Measurements from ENCODE around the gene PPP6R3. TPM values are rescaled to one million over a fixed set of nuclear protein-coding genes. Genes with fewer than 3 reads are reported as not detected.
"Not testable (repeated sequence)": the region's sequence is repeated elsewhere in the genome, so short reads cannot be mapped to it uniquely, and the experiment has no call there.

PPP6R3 gene
- total RNA-seq, 1 donor from 2014 or later, result 133 TPM

DNA sequence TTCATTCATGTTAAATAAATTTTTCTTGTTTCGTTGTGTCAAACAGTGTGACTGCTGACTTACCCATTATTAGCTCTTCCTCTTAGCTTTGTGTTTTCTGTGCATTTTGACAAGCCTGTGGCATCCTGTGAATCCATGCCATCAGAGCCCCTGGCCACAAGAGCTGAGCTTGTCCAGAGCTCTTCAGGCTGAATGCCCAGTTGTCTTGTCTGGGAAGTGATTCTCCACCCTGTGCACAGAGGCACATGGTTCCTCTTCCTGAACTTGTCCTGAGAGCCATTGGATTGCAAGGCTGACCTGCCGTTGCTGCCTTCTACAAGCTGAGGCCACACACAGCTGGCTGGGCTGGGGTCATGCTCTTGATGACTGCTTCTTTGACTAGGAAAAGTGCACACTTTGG is 64.1 kb downstream of the PPP6R3 start:
- DNase-seq (ENCODE audit: low read depth in 2 of 2), result peak; percentile 32 to 53

- no peak for DNase-seq (ENCODE audit: low read depth in 2 of 2)
Observed at GRCh38 chr11:68525336-68525735, 64.8 kb downstream of the PPP6R3 start.

GRCh38 chr11:68525930-68526329 is 65.4 kb downstream of the PPP6R3 start:
- DNase-seq (ENCODE audit: low read depth in 2 of 2), result peak in 1 of 2 donors; percentile 78

- DNase-seq (ENCODE audit: low read depth in 2 of 2), result no peak
Observed at GRCh38 chr11:68527585-68527984, 67.0 kb downstream of the PPP6R3 start.

- peak in 1 of 2 donors; percentile 62 for DNase-seq (ENCODE audit: low read depth in 2 of 2)
Observed at GRCh38 chr11:68528630-68529029, 68.1 kb downstream of the PPP6R3 start.

- no peak for DNase-seq (ENCODE audit: low read depth in 2 of 2)
Observed at GRCh38 chr11:68531129-68531693, 70.7 kb downstream of the PPP6R3 start.

GRCh38 chr11:68532727-68533369 is 72.3 kb downstream of the PPP6R3 start:
- DNase-seq (ENCODE audit: low read depth in 2 of 2), result no peak

- no peak for DNase-seq (ENCODE audit: low read depth in 2 of 2)
Observed at GRCh38 chr11:68533945-68534344, 73.4 kb downstream of the PPP6R3 start.

DNA sequence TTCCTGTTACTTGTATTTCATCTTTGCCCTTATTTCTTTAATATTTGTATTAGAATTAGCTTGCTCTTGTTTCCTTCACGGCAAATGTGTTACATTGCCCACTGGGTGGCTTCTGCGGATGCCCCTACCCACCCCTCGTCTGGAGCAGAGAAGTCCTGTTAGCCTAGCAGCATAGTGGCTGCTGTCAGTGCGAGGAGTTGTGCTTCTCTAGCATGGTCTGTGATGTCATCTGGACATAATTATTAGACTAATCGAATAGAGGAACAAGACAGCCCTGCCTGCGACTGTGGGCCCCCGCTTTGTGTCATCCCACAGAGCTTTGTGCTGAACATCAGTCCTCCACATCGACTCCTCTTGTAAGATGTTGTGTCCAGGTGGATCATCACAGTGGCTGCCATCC is 74.5 kb downstream of the PPP6R3 start:
- no peak for DNase-seq (ENCODE audit: low read depth in 2 of 2)

DNA sequence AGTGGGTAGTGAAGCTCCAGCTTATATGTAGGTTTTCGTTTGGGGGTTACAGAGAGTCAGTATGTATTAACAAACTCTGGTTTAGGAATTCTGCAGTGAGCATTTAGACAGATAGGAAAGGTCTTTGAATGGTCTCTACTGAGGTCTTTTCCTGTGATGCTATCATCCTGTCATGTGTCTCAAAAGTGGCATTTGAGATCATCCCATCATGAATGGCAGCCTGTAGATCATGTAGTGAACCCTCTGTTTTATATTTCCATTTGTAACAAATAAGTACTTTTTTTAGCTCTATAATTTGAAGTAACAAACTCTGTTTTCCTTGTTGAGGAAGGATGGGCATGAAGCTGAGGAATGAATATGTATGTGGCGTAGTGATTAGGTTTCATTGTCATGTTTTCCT is 76.2 kb downstream of the PPP6R3 start:
- DNase-seq (ENCODE audit: low read depth in 2 of 2), result peak in 1 of 2 donors; percentile 18

- DNase-seq (ENCODE audit: low read depth in 2 of 2), result no peak
Observed at GRCh38 chr11:68538025-68538424, 77.5 kb downstream of the PPP6R3 start.

DNA sequence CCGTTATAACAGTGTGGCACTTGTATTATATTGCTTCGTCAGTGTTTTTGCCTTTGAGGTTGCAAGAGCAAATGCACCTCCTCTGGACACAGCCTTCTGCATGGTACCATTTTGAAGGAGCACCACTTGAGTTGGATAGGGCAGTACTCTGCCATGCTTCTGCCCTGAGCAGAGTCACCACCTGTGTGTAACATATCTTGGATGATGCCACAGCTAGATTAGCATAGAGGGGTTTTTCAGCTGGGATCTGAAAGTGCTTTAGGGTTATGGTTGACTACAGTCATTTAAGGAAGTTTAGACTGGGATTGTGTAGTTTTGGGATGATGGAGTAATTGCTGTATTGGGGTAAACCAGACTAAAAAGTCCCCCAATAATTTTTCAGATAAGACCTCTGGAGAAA is 78.8 kb downstream of the PPP6R3 start:
- no peak for DNase-seq (ENCODE audit: low read depth in 2 of 2)

GRCh38 chr11:68540504-68540903 is 80.0 kb downstream of the PPP6R3 start:
- not testable (repeated sequence) for DNase-seq (ENCODE audit: low read depth in 2 of 2)

GRCh38 chr11:68541116-68541515 is 80.6 kb downstream of the PPP6R3 start:
- no peak for DNase-seq (ENCODE audit: low read depth in 2 of 2)

DNA sequence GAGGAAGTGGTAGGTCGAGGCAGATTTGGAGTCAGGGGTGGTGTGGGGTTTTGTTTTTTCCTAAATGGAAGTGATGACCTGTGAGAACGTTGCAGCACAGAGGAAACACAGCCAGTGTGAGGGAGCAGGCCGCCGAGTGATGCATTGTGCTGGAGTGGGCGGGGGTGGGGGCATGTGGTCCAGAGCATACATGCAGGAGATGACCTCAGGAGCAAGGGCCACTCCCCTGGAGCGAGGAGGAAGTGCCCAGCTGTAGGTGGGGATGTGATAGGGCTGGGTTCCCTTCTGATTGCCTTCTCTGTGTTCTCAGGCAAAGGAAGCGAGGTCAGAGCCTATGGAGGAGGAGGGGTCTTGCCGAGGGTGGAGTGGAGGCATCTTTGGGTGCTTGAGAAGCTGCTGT is 81.4 kb downstream of the PPP6R3 start:
- DNase-seq (ENCODE audit: low read depth in 2 of 2), result peak in 1 of 2 donors; percentile 31

DNA sequence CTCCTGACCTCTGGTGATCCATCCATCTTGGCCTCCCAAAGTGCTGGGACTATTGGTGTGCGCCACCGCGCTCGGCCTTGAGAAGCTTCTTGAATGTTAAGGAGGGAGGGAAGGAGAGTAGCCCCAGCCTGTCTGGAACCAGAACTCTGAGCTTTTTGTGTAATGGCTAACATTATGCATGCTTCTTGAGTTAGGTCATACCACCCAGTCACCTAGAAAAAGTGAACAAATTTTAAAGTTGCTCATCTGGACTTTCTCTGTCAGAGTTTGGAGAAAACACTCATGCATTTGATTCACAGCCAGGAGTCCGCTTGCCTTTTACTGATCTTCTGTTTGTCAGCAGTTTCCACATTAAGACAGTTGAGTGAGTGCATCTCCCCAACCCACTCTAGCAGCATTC is 82.1 kb downstream of the PPP6R3 start:
- DNase-seq (ENCODE audit: low read depth in 2 of 2), result peak in 1 of 2 donors; percentile 15

DNA sequence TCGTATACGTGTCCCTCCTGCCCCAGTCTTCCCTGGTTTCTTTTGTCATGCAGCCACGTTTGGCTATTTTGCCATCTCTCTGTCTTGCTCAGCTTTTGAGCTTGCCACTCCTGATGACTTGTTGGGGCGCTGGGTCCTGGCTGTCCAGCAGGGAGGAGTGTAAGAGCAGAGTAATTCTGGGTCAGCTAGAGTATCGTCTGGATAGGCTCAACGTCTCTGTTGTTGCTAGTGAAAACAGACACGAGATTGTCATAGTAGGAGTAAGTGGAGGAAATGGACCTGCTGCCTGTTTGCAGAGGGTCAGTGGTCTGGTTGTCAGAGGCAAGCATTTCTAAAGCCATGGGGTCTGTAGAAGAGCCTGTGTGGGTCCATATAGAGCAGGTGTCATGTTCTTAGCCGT is 83.0 kb downstream of the PPP6R3 start:
- no peak for DNase-seq (ENCODE audit: low read depth in 2 of 2)

GRCh38 chr11:68545347-68545746 is 84.8 kb downstream of the PPP6R3 start:
- DNase-seq (ENCODE audit: low read depth in 2 of 2), result no peak

DNA sequence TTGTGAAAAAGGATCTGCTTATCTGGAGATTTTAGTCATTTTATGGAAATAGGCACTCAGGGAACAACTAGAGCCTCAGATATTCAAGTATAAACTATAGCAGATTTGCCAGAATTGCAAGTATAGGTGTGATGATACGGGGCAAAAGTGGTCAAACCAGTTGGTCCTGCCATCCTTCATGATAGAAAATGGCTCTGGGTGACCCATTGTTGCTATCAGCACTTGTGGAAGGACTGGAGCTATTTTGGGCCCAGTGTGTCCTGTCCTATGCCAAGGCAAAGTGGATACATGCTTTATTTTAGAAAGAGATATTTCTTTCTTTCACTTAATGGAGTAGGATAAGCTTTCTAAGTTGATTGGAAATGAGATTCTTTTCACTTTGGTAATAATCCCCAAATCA is 85.2 kb downstream of the PPP6R3 start:
- DNase-seq (ENCODE audit: low read depth in 2 of 2), result no peak

- DNase-seq (ENCODE audit: low read depth in 2 of 2), result peak; percentile 55 to 84
Observed at GRCh38 chr11:68546555-68546954, 86.0 kb downstream of the PPP6R3 start.

DNA sequence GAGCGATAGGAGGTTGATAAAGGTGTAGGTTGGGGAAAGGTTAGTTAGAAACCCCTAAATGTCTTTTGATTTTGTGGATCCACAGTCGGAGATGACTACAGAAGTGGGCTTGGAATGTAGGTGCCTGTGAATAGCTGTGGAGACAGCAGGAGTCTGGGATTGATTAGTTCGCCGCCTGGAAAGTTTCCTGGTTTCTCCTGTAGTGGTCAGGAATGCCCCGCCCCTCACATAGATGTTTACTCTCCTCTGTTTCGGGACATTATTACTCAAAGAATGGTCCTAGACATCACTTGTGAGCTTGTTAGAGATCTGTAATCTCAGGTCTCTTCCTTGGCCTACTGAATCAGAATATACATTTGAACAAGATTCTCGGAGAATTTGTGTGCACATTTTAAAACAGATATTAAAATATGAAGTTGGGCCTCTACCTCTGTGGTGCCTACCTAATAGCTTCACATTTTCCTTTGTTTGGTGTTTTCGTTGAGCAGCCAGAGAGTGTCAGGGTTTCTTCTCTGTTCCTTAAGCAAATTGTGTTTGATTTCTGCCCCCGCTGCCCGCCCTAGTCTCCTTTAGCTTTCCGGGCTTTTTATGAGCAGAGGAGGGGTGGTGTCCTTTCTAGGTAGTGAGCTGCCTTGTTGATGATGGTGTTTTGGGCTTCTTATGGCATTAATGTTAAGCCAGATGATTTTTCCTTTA is 89.4 kb downstream of the PPP6R3 start:
- DNase-seq (ENCODE audit: low read depth in 2 of 2), result peak; percentile 27 to 39

DNA sequence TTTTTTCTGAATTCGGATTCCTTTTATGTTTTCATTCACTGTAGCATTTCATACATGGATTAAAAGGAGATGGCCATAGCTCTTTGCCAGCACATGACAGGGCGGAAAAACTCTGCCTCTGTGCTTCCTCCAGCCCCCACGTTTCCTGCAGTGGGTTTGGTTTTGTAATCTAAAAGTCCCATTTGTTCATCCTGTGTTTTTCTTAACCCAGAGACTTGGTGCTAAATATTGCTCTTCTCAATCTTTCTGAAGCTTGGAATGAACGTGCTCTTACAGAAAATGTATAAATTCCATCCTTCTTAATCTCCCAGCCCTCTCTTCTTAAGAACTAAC is 89.9 kb downstream of the PPP6R3 start:
- DNase-seq (ENCODE audit: low read depth in 2 of 2), result peak; percentile 66 to 88

DNA sequence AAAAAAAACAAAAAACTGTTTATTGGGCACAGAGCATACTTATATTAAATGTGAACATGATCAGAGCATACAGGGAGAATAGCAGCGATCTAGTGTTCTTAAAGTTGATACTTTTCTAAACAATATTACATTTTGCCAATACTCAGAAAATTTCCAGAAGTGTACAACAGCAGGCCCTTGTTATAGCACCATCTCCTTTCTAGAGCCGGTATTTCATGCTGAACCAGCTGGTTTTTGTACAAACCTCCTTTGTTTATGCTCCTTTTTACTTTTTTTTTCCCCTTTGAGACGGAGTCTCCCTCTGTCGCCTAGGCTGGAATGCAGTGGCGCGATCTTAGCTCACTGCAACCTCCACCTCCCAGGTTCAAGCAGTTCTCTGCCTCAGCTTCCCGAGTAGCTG is 90.7 kb downstream of the PPP6R3 start:
- no peak for DNase-seq (ENCODE audit: low read depth in 2 of 2)

Data from lung microvascular endothelial cell (primary cell).